GM12872 (cell line): ENCODE data around the gene RBM47.

ENCODE experiments used
- CTCF ChIP-seq: IDR thresholded peaks from 3 replicates; pipeline ENCODE4 v1.5.1; 2011; ENCODE audit warnings: low read depth, mild to moderate bottlenecking, low read length, moderate library complexity; ENCODE audit not compliant: insufficient read depth

The RBM47 gene

GRCh38 chr4:40662962-40663604, 33.4 kb upstream of the RBM47 start:
- no peak for TF ChIP-seq CTCF

- no peak for TF ChIP-seq CTCF
These were observed 32.1 kb upstream of the RBM47 start for GRCh38 chr4:40661803-40662202.

- TF ChIP-seq CTCF = no peak
These were observed 26.7 kb upstream of the RBM47 start for GRCh38 chr4:40656201-40656863.

- TF ChIP-seq CTCF = no peak
These were observed 21.6 kb upstream of the RBM47 start for GRCh38 chr4:40651280-40651679.

- TF ChIP-seq CTCF = no peak
These were observed 19.7 kb upstream of the RBM47 start for GRCh38 chr4:40649321-40649720.

- TF ChIP-seq CTCF = no peak
These were observed 19.1 kb upstream of the RBM47 start for GRCh38 chr4:40648742-40649281.

GRCh38 chr4:40648131-40648530, 18.5 kb upstream of the RBM47 start:
- TF ChIP-seq CTCF = no peak
